OCI-LY7 (cell line): ENCODE measurements around the gene DACT3. TPM values are rescaled to one million over a fixed set of nuclear protein-coding genes. Genes with fewer than 3 reads are reported as not detected.

Experiments
- BruUV-seq: library from RNA; stranded (reverse); fragments of 400-500 nt; replicated peaks from 2 replicates; lab custom pipeline; 2021; lab: Mats Ljungman, UMichigan
- CTCF ChIA-PET: fragments of 300-600 bp; sonication (Branson Sonifier 250); formaldehyde crosslinking; loops from one replicate; lab custom pipeline; 2022; ENCODE audit warnings: antibody characterized with exemption; ENCODE audit not compliant: unreplicated experiment; lab: Charles Lee
- POLR2A ChIA-PET: fragments of 300-600 bp; sonication (Branson Sonifier 250); formaldehyde crosslinking; loops from one replicate; lab custom pipeline; 2022; ENCODE audit warnings: antibody characterized with exemption; lab: Charles Lee
- DNase-seq: peaks from one replicate; pipeline ENCODE4 v3.0.0-alpha.2; 2015; ENCODE audit warnings: low spot score
- H2AFZ ChIP-seq: fragments of 200-600 bp; sonication (generic), shearing (Covaris generic); 2 replicates; pipeline ENCODE4 v1.6.1; 2014; ENCODE audit warnings: mild to moderate bottlenecking, antibody characterized with exemption, low read length, moderate library complexity
- H3K27ac ChIP-seq: fragments of 200-600 bp; sonication (generic); 2 replicates; pipeline ENCODE4 v1.5.1; 2014; ENCODE audit warnings: mixed run types, low read depth, mild to moderate bottlenecking, moderate library complexity, low read length, inconsistent platforms; ENCODE audit not compliant: poor library complexity, severe bottlenecking
- H3K36me3 ChIP-seq: fragments of 200-600 bp; sonication (generic); 2 replicates; pipeline ENCODE4 v1.6.1; 2014; ENCODE audit warnings: mild to moderate bottlenecking, antibody characterized with exemption, low read length, moderate library complexity, mixed read lengths; ENCODE audit not compliant: insufficient read depth
- H3K4me1 ChIP-seq: fragments of 200-600 bp; sonication (generic); 2 replicates; pipeline ENCODE4 v1.5.1; 2014; ENCODE audit warnings: mild to moderate bottlenecking, low read length; ENCODE audit not compliant: insufficient read depth, poor library complexity, severe bottlenecking
- H3K4me2 ChIP-seq: fragments of 200-600 bp; sonication (generic); 2 replicates; pipeline ENCODE4 v1.6.1; 2014; ENCODE audit warnings: mild to moderate bottlenecking, low read length
- H3K4me3 ChIP-seq: fragments of 200-600 bp; sonication (generic); 2 replicates; pipeline ENCODE4 v1.5.1; 2014; ENCODE audit warnings: mild to moderate bottlenecking, low read depth, low read length; ENCODE audit not compliant: poor library complexity, severe bottlenecking
- H3K79me2 ChIP-seq: fragments of 200-600 bp; sonication (generic); 2 replicates; pipeline ENCODE4 v1.6.1; 2016; ENCODE audit warnings: low read depth, mild to moderate bottlenecking, low read length, moderate library complexity, mixed read lengths; ENCODE audit not compliant: insufficient read depth
- H3K9me2 ChIP-seq: fragments of 200-600 bp; sonication (generic); 2 replicates; pipeline ENCODE4 v1.6.1; 2016; ENCODE audit warnings: mild to moderate bottlenecking, low read length, mixed read lengths; ENCODE audit not compliant: insufficient read depth
- H3K9me3 ChIP-seq: fragments of 200-600 bp; sonication (generic); 2 replicates; pipeline ENCODE4 v1.6.1; 2014; ENCODE audit warnings: mild to moderate bottlenecking, mixed run types, low read length, mixed read lengths
- H4K20me1 ChIP-seq: fragments of 200-600 bp; sonication (generic); 2 replicates; pipeline ENCODE4 v1.6.1; 2014; ENCODE audit warnings: mild to moderate bottlenecking, antibody characterized with exemption, low read length, moderate library complexity, mixed read lengths; ENCODE audit not compliant: insufficient read depth
- EZH2phosphoT487 ChIP-seq: fragments of 200-600 bp; sonication (generic); IDR thresholded peaks from 2 replicates; pipeline ENCODE4 v1.6.1; 2018; ENCODE audit warnings: low read depth, borderline replicate concordance, mild to moderate bottlenecking, mixed run types, antibody characterized with exemption, low read length, moderate library complexity, mixed read lengths
- intact Hi-C: fragments of 100-400 bp; cut with micrococcal nuclease; formaldehyde crosslinking; loops from one replicate; pipeline ENCODE4 v1.10.0; 2022; ENCODE audit not compliant: unreplicated experiment
- total RNA-seq, 2 experiments: library from RNA; depleted of rRNA in 1 of 2; stranded (reverse); fragments of >200 nt in 1 of 2; shearing (Covaris generic) in 1 of 2; gene quantifications; 2 replicates each; pipeline ENCODE4 v1.2.3, GENCODE V29; 2014 to 2022
- TF ChIP-seq, protein P1 (sequence below): fragments of 200-600 bp; sonication (generic); conservative IDR thresholded peaks from 2 replicates; pipeline ENCODE4 v1.5.1; 2014; ENCODE audit warnings: mild to moderate bottlenecking, antibody characterized with exemption, low read length, moderate library complexity, mixed read lengths

The DACT3 gene
- total RNA-seq, 2 experiments from 2014 or later = 0.44 TPM; not detected in 1

DNA sequence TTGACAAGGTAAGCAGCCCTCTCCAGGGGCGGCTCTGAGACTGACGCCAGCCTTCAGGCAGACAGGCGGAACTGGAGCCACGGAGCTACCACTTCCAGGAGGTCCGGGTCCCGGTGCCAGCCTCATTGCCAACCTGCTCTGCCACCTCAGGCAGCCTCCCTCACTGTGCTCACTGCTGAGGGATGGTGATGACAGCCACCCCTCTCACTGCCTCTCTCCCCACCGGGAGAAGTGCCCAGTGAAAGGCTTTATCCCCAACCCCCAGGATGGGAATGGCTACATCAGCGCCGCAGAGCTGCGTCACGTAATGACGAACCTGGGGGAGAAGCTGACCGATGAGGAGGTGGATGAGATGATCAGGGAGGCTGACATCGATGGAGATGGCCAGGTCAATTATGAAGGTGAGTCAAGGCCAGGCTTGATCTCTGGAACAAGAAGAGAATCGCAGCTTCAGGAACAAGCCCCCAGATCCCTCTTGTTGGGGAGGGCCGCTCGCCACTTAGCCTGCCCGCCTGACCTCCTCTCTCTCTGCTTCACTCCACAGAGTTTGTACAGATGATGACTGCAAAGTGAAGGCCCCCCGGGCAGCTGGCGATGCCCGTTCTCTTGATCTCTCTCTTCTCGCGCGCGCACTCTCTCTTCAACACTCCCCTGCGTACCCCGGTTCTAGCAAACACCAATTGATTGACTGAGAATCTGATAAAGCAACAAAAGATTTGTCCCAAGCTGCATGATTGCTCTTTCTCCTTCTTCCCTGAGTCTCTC is 52.2 kb downstream of the DACT3 start:
- ChIA-PET CTCF (no interaction called here), POLR2A (no interaction called here)
- intact Hi-C loops = no loop called here
- Histone ChIP-seq H3K27ac (no peak overlapping the region), H2AFZ (no peak overlapping the region), H3K9me2 (no peaks in the 10 kb centered on the region), H3K4me2 (no peak overlapping the region), H3K4me1 (peaks cover 34% of the 10 kb centered on the region), H3K9me3 (no peaks in the 10 kb centered on the region), H3K4me3 (no peak overlapping the region), H4K20me1 (peaks cover 9% of the 10 kb centered on the region), H3K36me3 (peaks cover 61% of the 10 kb centered on the region), H3K79me2 (peaks cover 15% of the 10 kb centered on the region)
- no peak for DNase-seq
- BruUV-seq = no TSS peak
- no peak for TF ChIP-seq EZH2phosphoT487
- TF ChIP-seq, protein P1, sequence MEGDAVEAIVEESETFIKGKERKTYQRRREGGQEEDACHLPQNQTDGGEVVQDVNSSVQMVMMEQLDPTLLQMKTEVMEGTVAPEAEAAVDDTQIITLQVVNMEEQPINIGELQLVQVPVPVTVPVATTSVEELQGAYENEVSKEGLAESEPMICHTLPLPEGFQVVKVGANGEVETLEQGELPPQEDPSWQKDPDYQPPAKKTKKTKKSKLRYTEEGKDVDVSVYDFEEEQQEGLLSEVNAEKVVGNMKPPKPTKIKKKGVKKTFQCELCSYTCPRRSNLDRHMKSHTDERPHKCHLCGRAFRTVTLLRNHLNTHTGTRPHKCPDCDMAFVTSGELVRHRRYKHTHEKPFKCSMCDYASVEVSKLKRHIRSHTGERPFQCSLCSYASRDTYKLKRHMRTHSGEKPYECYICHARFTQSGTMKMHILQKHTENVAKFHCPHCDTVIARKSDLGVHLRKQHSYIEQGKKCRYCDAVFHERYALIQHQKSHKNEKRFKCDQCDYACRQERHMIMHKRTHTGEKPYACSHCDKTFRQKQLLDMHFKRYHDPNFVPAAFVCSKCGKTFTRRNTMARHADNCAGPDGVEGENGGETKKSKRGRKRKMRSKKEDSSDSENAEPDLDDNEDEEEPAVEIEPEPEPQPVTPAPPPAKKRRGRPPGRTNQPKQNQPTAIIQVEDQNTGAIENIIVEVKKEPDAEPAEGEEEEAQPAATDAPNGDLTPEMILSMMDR = no peak

DNA sequence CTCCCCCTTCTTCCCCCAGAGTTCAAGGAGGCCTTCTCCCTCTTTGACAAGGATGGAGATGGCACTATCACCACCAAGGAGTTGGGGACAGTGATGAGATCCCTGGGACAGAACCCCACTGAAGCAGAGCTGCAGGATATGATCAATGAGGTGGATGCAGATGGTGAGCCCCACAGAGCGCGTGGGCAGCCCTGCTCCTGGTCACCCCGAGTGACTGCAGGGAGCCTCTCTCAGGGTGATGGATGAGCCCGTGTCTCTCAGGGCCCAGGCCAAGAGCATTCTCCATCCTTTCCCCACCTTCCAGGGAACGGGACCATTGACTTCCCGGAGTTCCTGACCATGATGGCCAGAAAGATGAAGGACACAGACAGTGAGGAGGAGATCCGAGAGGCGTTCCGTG is 52.8 kb downstream of the DACT3 start:
- peaks cover 21% of the 10 kb centered on the region for H3K79me2 ChIP-seq
- no peak for TF ChIP-seq EZH2phosphoT487
- TF ChIP-seq, protein P1 = no peak
- no peak overlapping the region for H3K4me2 ChIP-seq
- no peaks in the 10 kb centered on the region for H3K9me3 ChIP-seq
- POLR2A ChIA-PET = no interaction called here
- peaks cover 61% of the 10 kb centered on the region for H3K36me3 ChIP-seq
- no peak overlapping the region for H3K4me3 ChIP-seq
- intact Hi-C loops = no loop called here
- peaks cover 38% of the 10 kb centered on the region for H3K4me1 ChIP-seq
- H3K27ac ChIP-seq = no peak overlapping the region
- no TSS peak for BruUV-seq
- CTCF ChIA-PET = no interaction called here
- H2AFZ ChIP-seq = no peak overlapping the region
- H3K9me2 ChIP-seq = no peaks in the 10 kb centered on the region
- peaks cover 13% of the 10 kb centered on the region for H4K20me1 ChIP-seq
- no peak for DNase-seq

DNA sequence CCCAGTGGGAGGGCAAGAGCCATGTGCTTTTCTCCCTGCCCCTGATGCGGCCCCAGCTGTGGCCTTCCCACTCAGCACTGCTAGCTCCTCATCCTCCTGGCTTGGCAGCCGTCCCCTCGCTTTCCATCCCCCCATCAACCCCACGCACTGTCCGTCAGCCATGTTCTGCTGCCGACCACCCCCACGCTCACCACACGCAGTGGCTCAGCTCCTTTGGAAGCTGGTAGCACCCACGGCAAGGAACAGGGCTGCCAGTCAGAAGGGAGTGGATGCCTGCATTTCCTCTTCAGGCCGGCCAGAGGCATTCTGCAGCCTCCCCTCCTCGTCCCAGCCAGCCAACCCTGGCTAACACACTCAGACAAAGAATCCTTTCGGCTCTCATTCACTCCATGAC is 53.5 kb downstream of the DACT3 start:
- Histone ChIP-seq H3K4me2 (no peak overlapping the region), H3K27ac (no peak overlapping the region), H2AFZ (no peak overlapping the region), H3K4me1 (peaks cover 40% of the 10 kb centered on the region), H4K20me1 (peaks cover 17% of the 10 kb centered on the region), H3K36me3 (peaks cover 61% of the 10 kb centered on the region), H3K9me2 (no peaks in the 10 kb centered on the region), H3K9me3 (no peaks in the 10 kb centered on the region), H3K79me2 (peaks cover 28% of the 10 kb centered on the region), H3K4me3 (no peak overlapping the region)
- TF ChIP-seq EZH2phosphoT487 = no peak
- TF ChIP-seq, protein P1 = no peak
- intact Hi-C loops = no loop called here
- ChIA-PET POLR2A (no interaction called here), CTCF (no interaction called here)
- BruUV-seq = no TSS peak
- no peak for DNase-seq
